CD8-positive, alpha-beta memory T cell (primary cell): ENCODE results near the gene RBBP8. TPM values are rescaled to one million over a fixed set of nuclear protein-coding genes. Genes with fewer than 3 reads are reported as not detected.
"Not testable (repeated sequence)": the region's sequence is repeated elsewhere in the genome, so short reads cannot be mapped to it uniquely, and the experiment has no call there.

Source experiments
- CTCF ChIA-PET: fragments of 350-600 bp; sonication (Branson Sonifier 250); formaldehyde crosslinking; loops from one replicate; lab custom pipeline; 2021; ENCODE audit warnings: antibody characterized with exemption; lab: Charles Lee
- POLR2A ChIA-PET: fragments of 350-600 bp; sonication (Branson Sonifier 250); formaldehyde crosslinking; loops from one replicate; lab custom pipeline; 2021; ENCODE audit warnings: antibody characterized with exemption; lab: Charles Lee
- DNase-seq, 5 donors: peaks; one replicate each; pipeline versions ENCODE4 v3.0.0 to v3.0.0-alpha.2; 2020 to 2022; ENCODE audit warnings: mixed read lengths in 1 of 5
- H3K27ac ChIP-seq: one replicate; pipeline ENCODE4 v1.7.0; 2013; ENCODE audit warnings: low read depth, mild to moderate bottlenecking, low read length, moderate library complexity
- H3K27me3 ChIP-seq: 2 replicates; pipeline ENCODE4 v1.7.0; 2013; ENCODE audit warnings: low read length, mild to moderate bottlenecking; ENCODE audit not compliant: insufficient read depth, poor library complexity, severe bottlenecking
- H3K36me3 ChIP-seq: 2 replicates; pipeline ENCODE4 v1.7.0; 2013; ENCODE audit warnings: mild to moderate bottlenecking, low read length, moderate library complexity; ENCODE audit not compliant: insufficient read depth
- H3K4me1 ChIP-seq: 2 replicates; pipeline ENCODE4 v1.7.0; 2013; ENCODE audit warnings: mild to moderate bottlenecking, low read length, moderate library complexity; ENCODE audit not compliant: insufficient read depth
- H3K4me3 ChIP-seq: 2 replicates; pipeline ENCODE4 v1.7.0; 2013; ENCODE audit warnings: mild to moderate bottlenecking, low read length
- H3K9me3 ChIP-seq: 2 replicates; pipeline ENCODE4 v1.7.0; 2013; ENCODE audit warnings: mild to moderate bottlenecking, low read length
- H3K27ac Mint-ChIP-seq, 8 donors: one replicate each; pipeline ENCODE4 v1.8.0; 2020 to 2021; ENCODE audit warnings: mixed read lengths in 8 of 8, mild to moderate bottlenecking in 6 of 8, inconsistent platforms in 3 of 8, moderate library complexity in 3 of 8
- H3K27me3 Mint-ChIP-seq, 2 donors: one replicate each; pipeline ENCODE4 v1.8.0; 2020 to 2021; ENCODE audit warnings: mixed read lengths in 2 of 2, mild to moderate bottlenecking in 1 of 2, moderate library complexity in 1 of 2
- H3K36me3 Mint-ChIP-seq, 3 donors: one replicate each; pipeline ENCODE4 v1.8.0; 2020 to 2021; ENCODE audit warnings: mixed read lengths in 3 of 3, inconsistent platforms in 1 of 3, mild to moderate bottlenecking in 1 of 3
- H3K4me1 Mint-ChIP-seq, 3 donors: one replicate each; pipeline ENCODE4 v1.8.0; 2020 to 2021; ENCODE audit warnings: mixed read lengths in 3 of 3, inconsistent platforms in 1 of 3, mild to moderate bottlenecking in 1 of 3
- H3K4me3 Mint-ChIP-seq, 7 donors: one replicate each; pipeline ENCODE4 v1.8.0; 2020 to 2021; ENCODE audit warnings: mixed read lengths in 7 of 7, mild to moderate bottlenecking in 6 of 7, moderate library complexity in 4 of 7, inconsistent platforms in 2 of 7
- H3K9me3 Mint-ChIP-seq, 5 donors: one replicate each; pipeline ENCODE4 v1.8.0; 2020 to 2022; ENCODE audit warnings: mixed read lengths in 5 of 5, mild to moderate bottlenecking in 3 of 5, moderate library complexity in 2 of 5, inconsistent platforms in 1 of 5
- polyA plus RNA-seq: library from polyadenylated mRNA; unstranded; fragments of 300-500 nt; fragmentation: Illumina TruSeq; gene quantifications from one replicate; pipeline ENCODE4 v1.2.3, GENCODE V29; 2021
- total RNA-seq, 2 experiments: library from RNA; stranded (reverse); gene quantifications; one replicate each; pipeline ENCODE4 v1.2.3, GENCODE V29; 2021

Gene RBBP8
- total and polyA plus RNA-seq, 3 experiments from 2014 or later: 2.0 to 80.8 (median 76.9) TPM

- Mint-ChIP-seq H3K4me3 (no peak overlapping the region), H3K36me3 (peaks cover 0 to 4% (median 1%) of the 10 kb centered on the region in 3 donors), H3K27ac (no peak overlapping the region), H3K9me3 (no peaks in the 10 kb centered on the region), H3K4me1 (no peaks in the 10 kb centered on the region), H3K27me3 (no peaks in the 10 kb centered on the region)
- no peak overlapping the region for H3K27ac ChIP-seq
- H3K36me3 ChIP-seq: no peaks in the 10 kb centered on the region
- no peak overlapping the region for H3K4me3 ChIP-seq
- POLR2A ChIA-PET: no interaction called here
- no peak for DNase-seq
- no peaks in the 10 kb centered on the region for H3K9me3 ChIP-seq
- no peaks in the 10 kb centered on the region for H3K27me3 ChIP-seq
- H3K4me1 ChIP-seq: no peaks in the 10 kb centered on the region
- CTCF ChIA-PET: no interaction called here
These were observed 13.1 kb downstream of the RBBP8 start for GRCh38 chr18:22946217-22946616.

GRCh38 chr18:22946846-22947245, 13.7 kb downstream of the RBBP8 start:
- H3K4me3 ChIP-seq: no peak overlapping the region
- no peak overlapping the region for H3K27ac ChIP-seq
- Mint-ChIP-seq H3K27ac (no peak overlapping the region), H3K27me3 (no peaks in the 10 kb centered on the region), H3K4me1 (no peaks in the 10 kb centered on the region), H3K36me3 (peaks cover 0 to 6% (median 1%) of the 10 kb centered on the region in 3 donors), H3K9me3 (no peaks in the 10 kb centered on the region), H3K4me3 (no peak overlapping the region)
- H3K9me3 ChIP-seq: no peaks in the 10 kb centered on the region
- POLR2A ChIA-PET: no interaction called here
- no peak for DNase-seq
- H3K4me1 ChIP-seq: no peaks in the 10 kb centered on the region
- no peaks in the 10 kb centered on the region for H3K27me3 ChIP-seq
- CTCF ChIA-PET: no interaction called here
- H3K36me3 ChIP-seq: no peaks in the 10 kb centered on the region

- no peaks in the 10 kb centered on the region for H3K27me3 Mint-ChIP-seq
- no peaks in the 10 kb centered on the region for H3K9me3 ChIP-seq
- no peak overlapping the region for H3K4me3 Mint-ChIP-seq
- no peak for DNase-seq
- POLR2A ChIA-PET: no interaction called here
- H3K36me3 ChIP-seq: no peaks in the 10 kb centered on the region
- H3K27ac Mint-ChIP-seq: no peak overlapping the region
- no peaks in the 10 kb centered on the region for H3K27me3 ChIP-seq
- H3K4me1 ChIP-seq: peaks cover 5% of the 10 kb centered on the region
- no peak overlapping the region for H3K27ac ChIP-seq
- H3K4me1 Mint-ChIP-seq: peaks cover 3 to 8% (median 7%) of the 10 kb centered on the region in 3 donors
- no peak overlapping the region for H3K4me3 ChIP-seq
- CTCF ChIA-PET: interaction anchor here (1.4 kb wide), 1 partner anchor 19 kb away, joined by 3 read pairs; the partner anchor contains the start of gene RBBP8
- H3K36me3 Mint-ChIP-seq: peaks cover 0 to 9% (median 4%) of the 10 kb centered on the region in 3 donors
- no peaks in the 10 kb centered on the region for H3K9me3 Mint-ChIP-seq
These were observed 18.7 kb downstream of the RBBP8 start for GRCh38 chr18:22951823-22952222.

DNA sequence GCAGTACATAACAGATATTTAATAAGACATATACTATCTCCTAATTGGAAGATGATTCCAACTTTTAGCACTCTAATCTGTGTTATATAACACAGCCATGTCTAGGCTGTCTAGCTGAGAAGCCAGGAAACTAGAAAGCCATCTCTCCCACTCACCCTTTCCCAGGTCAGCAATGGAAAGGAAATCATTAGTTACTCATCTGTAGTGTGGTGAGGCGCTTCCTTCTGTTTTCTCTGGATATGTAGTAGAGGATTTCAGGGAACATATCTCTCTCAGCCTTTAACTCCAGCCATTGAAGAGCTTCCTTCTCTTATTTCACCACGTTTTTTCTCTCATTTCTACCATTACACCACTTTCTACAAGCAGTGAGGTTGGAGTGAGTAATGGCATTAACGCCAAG, 19.4 kb downstream of the RBBP8 start:
- Mint-ChIP-seq H3K4me3 (no peak overlapping the region), H3K36me3 (peaks cover 0 to 9% (median 4%) of the 10 kb centered on the region in 3 donors), H3K4me1 (peaks cover 3 to 12% (median 7%) of the 10 kb centered on the region in 3 donors), H3K9me3 (no peaks in the 10 kb centered on the region), H3K27ac (peak overlapping the region in 1 of 8 donors; percentile 16), H3K27me3 (no peaks in the 10 kb centered on the region)
- Histone ChIP-seq H3K36me3 (no peaks in the 10 kb centered on the region), H3K27me3 (no peaks in the 10 kb centered on the region), H3K4me1 (peaks cover 5% of the 10 kb centered on the region), H3K9me3 (no peaks in the 10 kb centered on the region), H3K27ac (no peak overlapping the region), H3K4me3 (no peak overlapping the region)
- ChIA-PET POLR2A (no interaction called here), CTCF (no interaction called here)
- no peak for DNase-seq

- H3K9me3 Mint-ChIP-seq, H3K36me3 Mint-ChIP-seq, H3K27ac ChIP-seq, DNase-seq, H3K27me3 ChIP-seq, H3K9me3 ChIP-seq, H3K4me3 Mint-ChIP-seq, H3K4me1 ChIP-seq, CTCF ChIA-PET, H3K27ac Mint-ChIP-seq, H3K4me3 ChIP-seq, H3K27me3 Mint-ChIP-seq, H3K36me3 ChIP-seq: not testable (repeated sequence)
- POLR2A ChIA-PET: interaction anchor here (0.6 kb wide), 1 partner anchor 9 kb away, joined by 3 read pairs; no protein-coding TSS in a partner anchor
- H3K4me1 Mint-ChIP-seq: peaks cover 6 to 21% (median 12%) of the 10 kb centered on the region in 3 donors
These were observed 20.9 kb downstream of the RBBP8 start for GRCh38 chr18:22953982-22954381.

GRCh38 chr18:22956226-22956625, 23.1 kb downstream of the RBBP8 start:
- no peaks in the 10 kb centered on the region for H3K9me3 Mint-ChIP-seq
- DNase-seq: no peak
- peaks cover 5% of the 10 kb centered on the region for H3K4me1 ChIP-seq
- H3K4me3 Mint-ChIP-seq: no peak overlapping the region
- no peaks in the 10 kb centered on the region for H3K36me3 ChIP-seq
- H3K4me3 ChIP-seq: no peak overlapping the region
- H3K27ac Mint-ChIP-seq: no peak overlapping the region
- H3K27me3 Mint-ChIP-seq: no peaks in the 10 kb centered on the region
- H3K27me3 ChIP-seq: no peaks in the 10 kb centered on the region
- H3K9me3 ChIP-seq: no peaks in the 10 kb centered on the region
- H3K27ac ChIP-seq: no peak overlapping the region
- peaks cover 0 to 7% (median 3%) of the 10 kb centered on the region in 3 donors for H3K36me3 Mint-ChIP-seq
- ChIA-PET CTCF (interaction anchor here (1.5 kb wide), 1 partner anchor 27 kb away, joined by 3 read pairs; no protein-coding TSS in a partner anchor), POLR2A (no interaction called here)
- H3K4me1 Mint-ChIP-seq: peaks cover 6 to 21% (median 12%) of the 10 kb centered on the region in 3 donors

DNA sequence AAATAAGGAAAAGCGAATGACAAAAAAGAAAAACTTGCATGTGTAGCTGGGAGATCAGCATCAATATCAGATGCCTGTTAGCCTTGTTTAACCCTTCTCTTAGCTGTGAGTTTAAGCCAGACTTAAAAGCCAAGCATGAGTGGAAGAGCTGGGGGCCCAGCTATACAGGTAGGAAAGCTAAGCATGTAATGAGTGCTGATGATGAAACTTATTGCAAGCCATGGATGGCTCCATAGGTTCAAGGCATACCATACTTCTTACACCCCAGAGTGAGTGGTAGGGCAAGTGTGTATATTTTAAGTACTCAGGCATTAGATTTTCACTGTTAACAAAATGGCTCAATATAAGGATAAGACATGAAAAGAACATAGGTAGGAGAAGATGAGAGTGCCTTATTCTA, 28.0 kb downstream of the RBBP8 start:
- no peaks in the 10 kb centered on the region for H3K9me3 ChIP-seq
- ChIA-PET CTCF (no interaction called here), POLR2A (no interaction called here)
- no peaks in the 10 kb centered on the region for H3K27me3 ChIP-seq
- H3K4me3 Mint-ChIP-seq: no peak overlapping the region
- H3K27ac ChIP-seq: no peak overlapping the region
- H3K4me1 ChIP-seq: no peaks in the 10 kb centered on the region
- no peaks in the 10 kb centered on the region for H3K9me3 Mint-ChIP-seq
- H3K4me3 ChIP-seq: no peak overlapping the region
- no peak for DNase-seq
- H3K27me3 Mint-ChIP-seq: no peaks in the 10 kb centered on the region
- no peak overlapping the region for H3K27ac Mint-ChIP-seq
- H3K36me3 Mint-ChIP-seq: peaks cover 0 to 3% (median 0%) of the 10 kb centered on the region in 3 donors
- H3K4me1 Mint-ChIP-seq: peaks cover 3 to 12% (median 5%) of the 10 kb centered on the region in 3 donors
- no peaks in the 10 kb centered on the region for H3K36me3 ChIP-seq

GRCh38 chr18:22962004-22962403, 28.9 kb downstream of the RBBP8 start:
- no peaks in the 10 kb centered on the region for H3K27me3 ChIP-seq
- Mint-ChIP-seq H3K36me3 (peaks cover 0 to 3% (median 0%) of the 10 kb centered on the region in 3 donors), H3K27ac (no peak overlapping the region), H3K9me3 (no peaks in the 10 kb centered on the region), H3K27me3 (no peaks in the 10 kb centered on the region), H3K4me3 (no peak overlapping the region), H3K4me1 (peaks cover 3 to 12% (median 5%) of the 10 kb centered on the region in 3 donors)
- no peaks in the 10 kb centered on the region for H3K9me3 ChIP-seq
- no peak for DNase-seq
- H3K36me3 ChIP-seq: no peaks in the 10 kb centered on the region
- H3K4me1 ChIP-seq: no peaks in the 10 kb centered on the region
- no peak overlapping the region for H3K4me3 ChIP-seq
- no peak overlapping the region for H3K27ac ChIP-seq
- CTCF ChIA-PET: no interaction called here
- POLR2A ChIA-PET: no interaction called here
